Activated CD8-positive, alpha-beta memory T cell treated with anti-CD3 and anti-CD28 coated beads, Interleukin-2, amount 10 ng/mL, durations not matched to agents 7 days and 5 days (primary cell): Measurements from ENCODE around the gene AUTS2. TPM values are rescaled to one million over a fixed set of nuclear protein-coding genes. Genes with fewer than 3 reads are reported as not detected.

Experiments
- ATAC-seq: fragments of 150-1000 bp; cut with Tn5 transposase; one replicate; pipeline ENCODE4 v1.10.0; 2021; ENCODE audit warnings: moderate library complexity
- CTCF ChIA-PET: fragments of 350-600 bp; sonication (Branson Sonifier 250); formaldehyde crosslinking; loops from one replicate; lab custom pipeline; 2021; ENCODE audit warnings: antibody characterized with exemption; lab: Charles Lee
- DNase-seq: peaks from one replicate; pipeline ENCODE4 v3.0.0-alpha.2; 2020
- H3K27ac Mint-ChIP-seq: one replicate; pipeline ENCODE4 v1.8.0; 2021; ENCODE audit warnings: mild to moderate bottlenecking, mixed read lengths
- H3K27me3 Mint-ChIP-seq: one replicate; pipeline ENCODE4 v1.8.0; 2021; ENCODE audit warnings: mixed read lengths
- H3K36me3 Mint-ChIP-seq: one replicate; pipeline ENCODE4 v1.8.0; 2021; ENCODE audit warnings: mild to moderate bottlenecking, mixed read lengths
- H3K4me1 Mint-ChIP-seq: one replicate; pipeline ENCODE4 v1.8.0; 2021; ENCODE audit warnings: mixed read lengths
- H3K4me3 Mint-ChIP-seq: one replicate; pipeline ENCODE4 v1.8.0; 2021; ENCODE audit warnings: mild to moderate bottlenecking, moderate library complexity, mixed read lengths
- H3K9me3 Mint-ChIP-seq: one replicate; pipeline ENCODE4 v1.8.0; 2022; ENCODE audit warnings: low read depth, mixed read lengths
- total RNA-seq, 2 experiments: library from RNA; stranded (reverse); gene quantifications; one replicate each; pipeline ENCODE4 v1.2.3, GENCODE V29; 2021

AUTS2 gene
- total RNA-seq, 2 experiments from 2014 or later, result 9.5 to 24.4 TPM

DNA sequence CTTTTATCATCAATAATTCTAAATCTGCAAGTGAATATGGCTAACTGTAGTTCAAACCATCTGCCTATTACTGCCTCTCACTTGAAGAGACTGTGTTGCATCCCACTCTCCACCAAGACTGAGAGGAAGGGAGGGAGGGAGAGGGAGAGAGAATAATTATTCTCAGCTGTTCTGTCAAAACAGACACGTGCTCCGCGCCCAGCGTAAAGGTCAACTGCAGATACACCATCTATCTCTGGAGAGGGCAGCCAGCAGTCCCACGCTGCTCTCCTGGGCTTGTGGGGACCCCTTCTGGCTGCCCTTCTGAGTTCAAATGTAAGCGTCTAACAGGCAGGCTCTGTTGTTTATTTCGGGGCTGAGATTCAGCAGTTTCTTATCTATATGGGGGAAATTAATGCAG lies 908.2 kb downstream of the AUTS2 start:
- no peak for DNase-seq
- H3K4me1 Mint-ChIP-seq, result no peaks in the 10 kb centered on the region
- no peak overlapping the region for H3K4me3 Mint-ChIP-seq
- no peaks in the 10 kb centered on the region for H3K9me3 Mint-ChIP-seq
- ATAC-seq, result no peak
- H3K36me3 Mint-ChIP-seq, result no peaks in the 10 kb centered on the region
- CTCF ChIA-PET, result no interaction called here
- no peaks in the 10 kb centered on the region for H3K27me3 Mint-ChIP-seq
- no peak overlapping the region for H3K27ac Mint-ChIP-seq

GRCh38 chr7:70512144-70512543 lies 913.9 kb downstream of the AUTS2 start:
- Mint-ChIP-seq H3K9me3 (no peaks in the 10 kb centered on the region), H3K36me3 (no peaks in the 10 kb centered on the region), H3K27me3 (no peaks in the 10 kb centered on the region), H3K4me1 (no peaks in the 10 kb centered on the region), H3K27ac (no peak overlapping the region), H3K4me3 (no peak overlapping the region)
- DNase-seq, result no peak
- ATAC-seq, result no peak
- CTCF ChIA-PET, result no interaction called here

DNA sequence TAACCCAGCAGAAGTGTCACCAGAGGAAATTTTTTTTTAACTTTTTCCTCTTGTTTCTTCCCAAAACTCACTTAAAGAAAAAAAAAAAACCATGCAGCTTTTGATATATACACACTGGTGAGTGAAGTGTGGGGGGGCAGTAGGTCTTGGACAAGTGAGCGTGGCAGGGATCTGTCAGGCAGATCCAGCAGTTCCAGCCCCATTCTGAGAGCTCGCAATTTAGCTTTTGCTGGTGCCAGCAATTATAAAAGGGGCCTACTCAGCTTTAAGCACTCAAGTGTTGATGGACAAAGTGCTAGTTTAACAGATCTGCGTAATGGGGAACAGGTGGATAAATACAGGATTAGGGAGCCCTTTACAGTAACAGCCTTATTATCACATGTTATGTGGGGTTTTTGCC lies 914.5 kb downstream of the AUTS2 start:
- ATAC-seq (no peak), DNase-seq (no peak)
- H3K27me3 Mint-ChIP-seq, result no peaks in the 10 kb centered on the region
- no peak overlapping the region for H3K4me3 Mint-ChIP-seq
- H3K4me1 Mint-ChIP-seq, result no peaks in the 10 kb centered on the region
- CTCF ChIA-PET, result no interaction called here
- H3K27ac Mint-ChIP-seq, result no peak overlapping the region
- H3K36me3 Mint-ChIP-seq, result no peaks in the 10 kb centered on the region
- H3K9me3 Mint-ChIP-seq, result no peaks in the 10 kb centered on the region

GRCh38 chr7:70520611-70521010 lies 922.3 kb downstream of the AUTS2 start:
- no peak overlapping the region for H3K27ac Mint-ChIP-seq
- no peaks in the 10 kb centered on the region for H3K4me1 Mint-ChIP-seq
- no peaks in the 10 kb centered on the region for H3K9me3 Mint-ChIP-seq
- no peaks in the 10 kb centered on the region for H3K36me3 Mint-ChIP-seq
- no peak for ATAC-seq
- CTCF ChIA-PET, result no interaction called here
- no peak overlapping the region for H3K4me3 Mint-ChIP-seq
- no peaks in the 10 kb centered on the region for H3K27me3 Mint-ChIP-seq
- DNase-seq, result no peak

DNA sequence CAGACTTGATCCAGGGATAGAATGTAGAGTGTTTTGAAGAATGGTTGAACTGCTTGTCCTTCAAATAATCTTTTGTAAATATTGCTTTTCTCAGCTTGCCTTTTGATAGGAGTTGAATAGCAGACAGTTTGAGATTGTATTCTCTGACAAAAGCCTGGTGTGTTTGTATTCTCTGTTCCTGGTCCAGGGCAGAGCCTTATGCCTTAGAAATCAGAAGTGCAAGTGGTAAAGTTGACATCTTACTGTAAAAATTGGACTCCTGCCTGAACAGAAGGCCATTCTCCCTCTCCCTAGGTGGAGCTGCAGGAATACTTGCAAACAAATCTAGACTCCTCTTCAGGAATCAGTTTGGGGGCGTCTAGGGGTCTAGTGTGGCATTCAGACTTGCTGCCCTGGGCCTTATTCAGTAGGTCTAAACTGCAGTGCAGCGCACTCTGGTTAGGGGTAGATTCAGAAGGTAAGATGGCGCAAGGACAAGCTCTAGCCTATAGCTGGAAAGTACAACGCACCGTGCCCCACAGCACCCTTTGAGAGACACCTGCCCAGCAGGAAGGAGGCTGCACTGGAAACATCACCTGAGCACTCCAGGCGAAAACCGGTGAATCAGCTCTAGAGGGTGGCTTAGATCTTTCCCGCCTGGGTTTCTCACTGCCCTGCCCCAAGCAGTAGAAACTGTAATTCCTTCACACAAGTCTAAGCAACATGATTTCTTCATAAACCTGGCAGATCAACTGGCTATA lies 925.1 kb downstream of the AUTS2 start:
- Mint-ChIP-seq H3K36me3 (no peaks in the 10 kb centered on the region), H3K4me3 (no peak overlapping the region), H3K4me1 (no peaks in the 10 kb centered on the region), H3K27ac (no peak overlapping the region), H3K27me3 (no peaks in the 10 kb centered on the region), H3K9me3 (no peaks in the 10 kb centered on the region)
- CTCF ChIA-PET, result interaction anchor here (0.5 kb wide), 1 partner anchor 1146 kb away, joined by 3 read pairs; no protein-coding TSS in a partner anchor
- DNase-seq (no peak), ATAC-seq (no peak)

- H3K9me3 Mint-ChIP-seq, result no peaks in the 10 kb centered on the region
- no peak for DNase-seq
- no peaks in the 10 kb centered on the region for H3K36me3 Mint-ChIP-seq
- CTCF ChIA-PET, result interaction anchor here (0.5 kb wide), 1 partner anchor 1145 kb away, joined by 3 read pairs; no protein-coding TSS in a partner anchor
- no peak for ATAC-seq
- H3K27me3 Mint-ChIP-seq, result no peaks in the 10 kb centered on the region
- H3K27ac Mint-ChIP-seq, result no peak overlapping the region
- no peak overlapping the region for H3K4me3 Mint-ChIP-seq
- no peaks in the 10 kb centered on the region for H3K4me1 Mint-ChIP-seq
Measured at GRCh38 chr7:70523989-70524351, 925.7 kb downstream of the AUTS2 start.

DNA sequence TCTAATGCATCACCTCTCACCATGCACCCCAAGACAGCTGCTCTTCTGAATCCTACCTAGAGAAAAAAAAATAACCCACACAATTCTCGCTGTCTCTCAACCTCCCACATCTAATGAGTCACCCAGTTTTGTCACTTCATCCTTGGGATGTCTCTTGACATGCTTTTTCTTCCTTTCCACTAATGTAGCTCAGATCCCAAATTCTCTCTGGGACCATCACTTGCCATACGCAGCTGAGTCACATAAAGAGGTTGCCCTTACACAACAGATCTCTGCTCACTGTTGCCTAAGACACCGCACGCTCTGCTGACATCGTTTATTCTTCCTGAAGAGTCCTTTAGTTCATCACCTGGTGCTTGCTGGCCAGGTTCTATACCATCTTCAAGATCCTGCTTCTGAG lies 927.7 kb downstream of the AUTS2 start:
- no peak for ATAC-seq
- no peak for DNase-seq
- no peaks in the 10 kb centered on the region for H3K36me3 Mint-ChIP-seq
- no peaks in the 10 kb centered on the region for H3K4me1 Mint-ChIP-seq
- CTCF ChIA-PET, result no interaction called here
- H3K9me3 Mint-ChIP-seq, result no peaks in the 10 kb centered on the region
- no peaks in the 10 kb centered on the region for H3K27me3 Mint-ChIP-seq
- no peak overlapping the region for H3K4me3 Mint-ChIP-seq
- no peak overlapping the region for H3K27ac Mint-ChIP-seq

GRCh38 chr7:70527520-70528115 lies 929.3 kb downstream of the AUTS2 start:
- Mint-ChIP-seq H3K9me3 (peaks cover 2% of the 10 kb centered on the region), H3K27ac (no peak overlapping the region), H3K36me3 (no peaks in the 10 kb centered on the region), H3K27me3 (no peaks in the 10 kb centered on the region), H3K4me3 (no peak overlapping the region), H3K4me1 (no peaks in the 10 kb centered on the region)
- CTCF ChIA-PET, result interaction anchor here (1.0 kb wide), 1 partner anchor 46 kb away, joined by 3 read pairs; no protein-coding TSS in a partner anchor
- DNase-seq (no peak), ATAC-seq (no peak)

- Mint-ChIP-seq H3K4me3 (no peak overlapping the region), H3K4me1 (no peaks in the 10 kb centered on the region), H3K36me3 (no peaks in the 10 kb centered on the region), H3K27ac (no peak overlapping the region), H3K9me3 (peaks cover 2% of the 10 kb centered on the region), H3K27me3 (no peaks in the 10 kb centered on the region)
- ATAC-seq (no peak), DNase-seq (no peak)
- CTCF ChIA-PET, result no interaction called here
Measured at GRCh38 chr7:70529436-70529835, 931.2 kb downstream of the AUTS2 start.

GRCh38 chr7:70529914-70530585 lies 931.8 kb downstream of the AUTS2 start:
- peaks cover 2% of the 10 kb centered on the region for H3K9me3 Mint-ChIP-seq
- CTCF ChIA-PET, result no interaction called here
- ATAC-seq, result no peak
- no peaks in the 10 kb centered on the region for H3K36me3 Mint-ChIP-seq
- no peaks in the 10 kb centered on the region for H3K27me3 Mint-ChIP-seq
- H3K4me1 Mint-ChIP-seq, result no peaks in the 10 kb centered on the region
- H3K4me3 Mint-ChIP-seq, result no peak overlapping the region
- no peak overlapping the region for H3K27ac Mint-ChIP-seq
- no peak for DNase-seq

- Mint-ChIP-seq H3K27me3 (no peaks in the 10 kb centered on the region), H3K36me3 (no peaks in the 10 kb centered on the region), H3K4me3 (no peak overlapping the region), H3K4me1 (no peaks in the 10 kb centered on the region), H3K27ac (no peak overlapping the region), H3K9me3 (peaks cover 2% of the 10 kb centered on the region)
- ATAC-seq (no peak), DNase-seq (no peak)
- CTCF ChIA-PET, result no interaction called here
Measured at GRCh38 chr7:70533614-70534013, 935.3 kb downstream of the AUTS2 start.

DNA sequence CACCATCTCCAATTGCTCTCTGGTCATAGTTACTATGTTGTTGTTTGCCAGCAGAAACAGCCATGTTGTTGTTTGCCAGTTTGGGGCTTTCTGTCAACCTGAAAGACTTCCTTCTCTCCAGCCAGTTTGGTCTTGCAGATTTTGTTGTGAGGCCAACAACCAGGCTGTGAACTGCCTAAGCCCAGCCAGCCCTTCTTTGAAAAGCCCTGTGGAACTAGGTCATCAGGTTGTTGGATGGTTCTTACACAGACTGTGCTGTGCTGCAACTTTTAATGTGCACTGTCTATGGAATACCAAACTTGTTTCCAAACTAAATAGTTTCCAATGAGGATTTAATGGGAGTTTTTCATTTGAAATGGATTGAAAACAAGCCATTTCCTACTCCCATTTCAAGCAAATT lies 940.9 kb downstream of the AUTS2 start:
- no peak for ATAC-seq
- Mint-ChIP-seq H3K36me3 (no peaks in the 10 kb centered on the region), H3K9me3 (no peaks in the 10 kb centered on the region), H3K4me3 (no peak overlapping the region), H3K4me1 (no peaks in the 10 kb centered on the region), H3K27ac (no peak overlapping the region), H3K27me3 (no peaks in the 10 kb centered on the region)
- CTCF ChIA-PET, result no interaction called here
- no peak for DNase-seq

GRCh38 chr7:70539617-70540016 lies 941.3 kb downstream of the AUTS2 start:
- Mint-ChIP-seq H3K9me3 (no peaks in the 10 kb centered on the region), H3K27me3 (no peaks in the 10 kb centered on the region), H3K27ac (no peak overlapping the region), H3K4me3 (no peak overlapping the region), H3K4me1 (no peaks in the 10 kb centered on the region), H3K36me3 (no peaks in the 10 kb centered on the region)
- no peak for ATAC-seq
- DNase-seq, result no peak
- CTCF ChIA-PET, result no interaction called here

GRCh38 chr7:70540641-70541040 lies 942.4 kb downstream of the AUTS2 start:
- Mint-ChIP-seq H3K27me3 (no peaks in the 10 kb centered on the region), H3K36me3 (no peaks in the 10 kb centered on the region), H3K4me3 (no peak overlapping the region), H3K27ac (no peak overlapping the region), H3K4me1 (no peaks in the 10 kb centered on the region), H3K9me3 (no peaks in the 10 kb centered on the region)
- ATAC-seq (no peak), DNase-seq (no peak)
- CTCF ChIA-PET, result no interaction called here
